H1 (cell line): ENCODE results near the gene PRR16. TPM values are rescaled to one million over a fixed set of nuclear protein-coding genes. Genes with fewer than 3 reads are reported as not detected.

Source experiments
- CTBP2 ChIP-seq: IDR thresholded peaks from 2 replicates; pipeline ENCODE4 v1.7.0; 2011; ENCODE audit warnings: borderline replicate concordance, mild to moderate bottlenecking, moderate library complexity, mixed read lengths, low read length; ENCODE audit not compliant: insufficient read depth, insufficient read length
- RBBP5 ChIP-seq: IDR thresholded peaks from 2 replicates; pipeline ENCODE4 v1.7.1; 2012; ENCODE audit warnings: low read depth, mild to moderate bottlenecking, inconsistent platforms, low read length, moderate library complexity, borderline replicate concordance
- USF2 ChIP-seq: IDR thresholded peaks from 2 replicates; pipeline ENCODE4 v1.6.1; 2011; ENCODE audit warnings: low read length, improper control_type of control experiment
- polyA plus RNA-seq, 7 experiments: library from polyadenylated mRNA; depleted of rRNA in 3 of 7; stranded (reverse) in 5 of 7; unstranded in 2 of 7; fragments of >200 nt in 5 of 7; fragments of 200-250 nt in 2 of 7; gene quantifications; 1 replicate in 5 of 7; 2 replicates in 1 of 7; 4 replicates in 1 of 7; pipeline versions ENCODE4 v1.2.1 to v1.2.3, GENCODE V29; 2011 to 2013; ENCODE audit warnings: missing spikeins in 2 of 7, mixed read lengths in 2 of 7
- total RNA-seq: library from RNA; stranded (reverse); fragmentation: NEBNext Ultra II Directional; extraction: Animal tissue kit (Norgen Biotek cat#: 25700); gene quantifications from 2 replicates; pipeline ENCODE4 v1.2.1, GENCODE V29; 2021

Gene PRR16
- total and polyA plus RNA-seq, 2 of the 8 experiments (the other 6 are each of a cell fraction or from before 2014, with no cell fraction given): 0.73 to 1.6 TPM

GRCh38 chr5:120605325-120606079 is 141.4 kb downstream of the PRR16 start (continued):
- no peak for TF ChIP-seq USF2
- TF ChIP-seq RBBP5: no peak
- TF ChIP-seq CTBP2: no peak
